ENCODE data around the gene ACOX2. TPM values are rescaled to one million over a fixed set of nuclear protein-coding genes. Genes with fewer than 3 reads are reported as not detected.

ACOX2 gene
- total RNA-seq, 1 donor from 2014 or later: 7.6 TPM

- Histone ChIP-seq H3K4me1 (peaks cover 50% of the 10 kb centered on the region), H3K4me2 (peak overlapping the region; percentile 57), H3K27me3 (no peaks in the 10 kb centered on the region), H2AFZ (replicated peaks) (no peak overlapping the region), H3K9ac (no peak overlapping the region), H3K9me3 (ENCODE audit: low read depth) (no peaks in the 10 kb centered on the region), H3K4me3 (no peak overlapping the region), H3F3A (ENCODE audit: low read depth) (peaks cover 33% of the 10 kb centered on the region), H3K79me2 (ENCODE audit: low read depth) (no peaks in the 10 kb centered on the region), H3K36me3 (no peaks in the 10 kb centered on the region), H3K27ac (no peak overlapping the region), H4K20me1 (ENCODE audit: low read depth) (peaks cover 15% of the 10 kb centered on the region)
- peaks cover 3% of the 10 kb centered on the region for H3K36me3 Mint-ChIP-seq
- TF ChIP-seq CTCF (IDR thresholded peaks at IDR 0.05): no peak
- no peak for TF ChIP-seq EZH2phosphoT487 (IDR thresholded peaks at IDR 0.05)
- no peak for TF ChIP-seq EZH2 (IDR thresholded peaks at IDR 0.05)
- no peaks in the 10 kb centered on the region for H3K9me3 Mint-ChIP-seq
- peak overlapping the region; percentile 1 for H3K27ac Mint-ChIP-seq
- H3K4me3 Mint-ChIP-seq: peak overlapping the region; percentile 3
- peaks cover 9% of the 10 kb centered on the region for H3K27me3 Mint-ChIP-seq (ENCODE audit: insufficient read depth, low read depth)
- H3K4me1 Mint-ChIP-seq: peaks cover 58% of the 10 kb centered on the region
- DNase-seq (ENCODE audit: low spot score): peak; percentile 58
These were observed 18.6 kb downstream of the ACOX2 start for GRCh38 chr3:58518291-58518789.

GRCh38 chr3:58514405-58514804 is 22.6 kb downstream of the ACOX2 start:
- no peaks in the 10 kb centered on the region for H3K79me2 ChIP-seq (ENCODE audit: low read depth)
- no peaks in the 10 kb centered on the region for H3K9me3 ChIP-seq (ENCODE audit: low read depth)
- H3K4me3 ChIP-seq: no peak overlapping the region
- no peak for DNase-seq (ENCODE audit: low spot score)
- no peaks in the 10 kb centered on the region for H3K36me3 ChIP-seq
- no peak overlapping the region for H3K9ac ChIP-seq
- Mint-ChIP-seq H3K27ac (no peak overlapping the region), H3K9me3 (no peaks in the 10 kb centered on the region), H3K4me1 (peaks cover 21% of the 10 kb centered on the region), H3K4me3 (no peak overlapping the region), H3K27me3 (ENCODE audit: insufficient read depth, low read depth) (peaks cover 4% of the 10 kb centered on the region), H3K36me3 (peaks cover 6% of the 10 kb centered on the region)
- H3K4me1 ChIP-seq: peaks cover 11% of the 10 kb centered on the region
- H2AFZ ChIP-seq (replicated peaks): no peak overlapping the region
- H3F3A ChIP-seq (ENCODE audit: low read depth): no peaks in the 10 kb centered on the region
- no peaks in the 10 kb centered on the region for H3K27me3 ChIP-seq
- H4K20me1 ChIP-seq (ENCODE audit: low read depth): no peaks in the 10 kb centered on the region
- no peak overlapping the region for H3K4me2 ChIP-seq
- H3K27ac ChIP-seq: no peak overlapping the region
- no peak for TF ChIP-seq EZH2phosphoT487 (IDR thresholded peaks at IDR 0.05)
- no peak for TF ChIP-seq EZH2 (IDR thresholded peaks at IDR 0.05)
- no peak for TF ChIP-seq CTCF (IDR thresholded peaks at IDR 0.05)

GRCh38 chr3:58508437-58508836 is 28.6 kb downstream of the ACOX2 start:
- Mint-ChIP-seq H3K4me1 (peaks cover 4% of the 10 kb centered on the region), H3K36me3 (peaks cover 10% of the 10 kb centered on the region), H3K9me3 (no peaks in the 10 kb centered on the region), H3K27me3 (ENCODE audit: insufficient read depth, low read depth) (peaks cover 4% of the 10 kb centered on the region), H3K4me3 (no peak overlapping the region), H3K27ac (no peak overlapping the region)
- Histone ChIP-seq H3K4me1 (no peaks in the 10 kb centered on the region), H3K36me3 (no peaks in the 10 kb centered on the region), H3K27me3 (no peaks in the 10 kb centered on the region), H3K79me2 (ENCODE audit: low read depth) (peaks cover 22% of the 10 kb centered on the region), H4K20me1 (ENCODE audit: low read depth) (no peaks in the 10 kb centered on the region), H3K9me3 (ENCODE audit: low read depth) (no peaks in the 10 kb centered on the region), H3F3A (ENCODE audit: low read depth) (peaks cover 2% of the 10 kb centered on the region), H3K4me3 (no peak overlapping the region), H3K4me2 (no peak overlapping the region), H2AFZ (replicated peaks) (no peak overlapping the region), H3K27ac (no peak overlapping the region), H3K9ac (no peak overlapping the region)
- DNase-seq (ENCODE audit: low spot score): no peak
- TF ChIP-seq EZH2phosphoT487 (IDR thresholded peaks at IDR 0.05) (no peak), CTCF (IDR thresholded peaks at IDR 0.05) (no peak), EZH2 (IDR thresholded peaks at IDR 0.05) (no peak)
